GM19025 (cell line): ENCODE results near the gene RRBP1.

Experiments used
- ATAC-seq: cut with Tn5 transposase; IDR thresholded peaks from one replicate; pipeline ENCODE4 v1.9.1; 2021; ENCODE audit warnings: mild to moderate bottlenecking, low read depth, moderate library complexity; ENCODE audit not compliant: unreplicated experiment

The RRBP1 gene

DNA sequence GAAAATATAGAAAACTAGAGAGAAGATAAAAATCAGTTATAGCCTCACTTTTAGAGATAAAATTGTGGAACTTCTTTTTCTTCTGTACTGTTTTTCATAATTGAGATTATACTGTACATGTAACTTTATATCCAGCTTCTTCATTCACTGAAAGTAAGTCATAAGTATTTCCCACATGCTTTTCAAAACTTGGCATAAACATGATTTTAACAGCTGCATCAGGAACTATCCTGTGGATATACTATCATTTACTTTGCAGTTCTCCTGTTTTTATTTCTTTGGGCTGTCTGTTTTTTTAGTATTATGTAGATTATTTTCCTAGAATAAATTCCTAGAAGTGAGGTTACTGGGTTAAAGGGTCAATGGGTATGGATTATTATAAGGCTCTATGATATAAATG, 97.4 kb downstream of the RRBP1 start:
- no peak for ATAC-seq

DNA sequence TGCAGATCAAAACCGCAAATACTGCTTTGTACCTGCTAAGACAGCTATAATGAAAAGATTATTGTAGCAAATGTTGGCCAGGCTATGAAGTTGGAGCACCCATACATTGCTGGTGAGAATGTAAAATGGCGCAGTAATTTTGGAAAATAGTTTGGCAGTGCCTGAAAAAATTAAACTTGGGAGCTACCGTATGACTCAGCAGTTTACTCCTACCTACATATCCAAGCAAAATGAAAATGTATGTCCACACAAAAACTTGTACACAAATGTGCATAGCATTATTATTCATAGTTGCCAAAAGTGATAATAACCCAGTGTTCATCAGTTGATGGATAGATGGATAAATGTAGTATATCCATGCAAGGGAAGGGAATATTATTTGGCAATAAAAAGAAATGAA, 98.9 kb downstream of the RRBP1 start:
- no peak for ATAC-seq

GRCh38 chr20:17580895-17581294, 101.1 kb downstream of the RRBP1 start:
- ATAC-seq = no peak

DNA sequence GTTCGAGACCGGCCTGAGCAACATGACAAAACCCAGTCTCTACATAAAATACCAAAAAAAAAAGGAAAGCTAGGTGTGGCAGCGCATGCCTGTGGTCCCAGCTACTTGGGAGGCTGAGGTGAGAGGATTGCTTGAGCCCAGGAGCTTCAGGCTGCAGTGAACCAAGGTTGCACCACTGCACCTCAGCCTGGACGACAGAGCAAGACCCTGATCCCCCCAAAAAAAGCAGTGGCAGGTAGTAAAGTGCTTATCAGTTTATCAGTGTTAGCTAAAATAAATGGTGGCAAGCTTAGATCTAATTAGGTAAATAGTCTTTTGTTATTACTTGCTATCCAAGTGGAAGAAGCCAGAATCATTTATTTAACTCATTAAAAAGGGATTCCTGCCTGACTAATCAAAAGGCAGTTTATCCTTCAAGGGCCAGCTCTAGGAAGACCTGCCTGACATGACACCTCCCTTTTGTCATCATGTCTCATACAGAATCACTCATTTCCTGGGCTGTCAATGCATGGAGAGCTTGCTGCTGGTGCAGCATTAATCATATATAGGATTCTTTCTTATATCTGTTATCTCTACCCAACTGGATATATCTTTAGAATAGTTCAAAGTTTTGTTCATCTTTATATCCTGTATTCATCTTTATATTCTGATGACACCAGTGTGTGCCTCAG, 102.5 kb downstream of the RRBP1 start:
- ATAC-seq = no peak

- no peak for ATAC-seq
Measured at GRCh38 chr20:17576215-17576614, 105.8 kb downstream of the RRBP1 start.

GRCh38 chr20:17573463-17573862, 108.6 kb downstream of the RRBP1 start:
- no peak for ATAC-seq

DNA sequence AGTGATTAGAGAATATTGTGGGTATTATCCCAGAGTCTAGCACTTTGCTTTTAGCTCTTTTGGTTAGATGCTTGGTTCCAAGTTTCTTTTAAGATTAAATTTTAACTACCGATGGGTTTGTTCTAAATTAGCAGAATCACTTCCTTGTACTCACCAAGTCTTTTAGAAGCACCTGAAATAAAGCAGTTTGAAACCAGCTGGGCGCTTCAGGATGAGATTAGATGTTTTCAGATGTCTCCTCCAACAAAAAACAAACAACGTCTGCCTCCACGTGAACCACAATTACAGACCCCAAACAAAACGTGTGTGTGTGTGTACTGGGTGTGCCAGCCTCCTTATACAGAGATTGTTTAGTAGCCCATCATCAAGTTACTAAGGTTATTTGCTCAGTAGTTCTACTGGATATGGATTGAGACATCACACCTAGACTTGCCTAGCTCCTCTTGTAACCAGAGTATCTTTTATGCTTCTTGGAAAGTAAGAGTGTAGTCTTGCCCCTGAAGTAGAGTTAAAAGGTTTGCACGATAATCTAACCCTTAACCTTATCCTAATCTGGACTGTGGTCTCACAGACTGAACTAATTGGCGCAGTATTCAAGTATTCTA, 109.9 kb downstream of the RRBP1 start:
- ATAC-seq = no peak

DNA sequence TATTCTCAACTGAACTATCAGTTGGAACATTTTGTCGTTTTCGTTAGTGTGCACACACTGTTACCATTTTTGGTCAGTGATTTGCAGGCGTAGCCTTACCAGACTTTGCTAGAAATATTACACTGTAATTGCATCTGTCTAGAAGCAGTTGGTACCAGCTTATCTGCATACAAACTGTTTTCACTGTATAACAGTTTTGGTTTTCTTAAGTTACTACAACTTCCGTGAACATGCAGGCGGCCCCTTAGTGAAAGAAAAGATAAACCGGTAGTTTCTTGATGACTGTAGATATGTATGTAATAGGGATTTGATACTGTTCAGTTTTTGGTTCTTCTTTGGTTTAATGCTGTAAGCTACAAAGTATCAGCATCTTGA, 110.9 kb downstream of the RRBP1 start:
- ATAC-seq = no peak

DNA sequence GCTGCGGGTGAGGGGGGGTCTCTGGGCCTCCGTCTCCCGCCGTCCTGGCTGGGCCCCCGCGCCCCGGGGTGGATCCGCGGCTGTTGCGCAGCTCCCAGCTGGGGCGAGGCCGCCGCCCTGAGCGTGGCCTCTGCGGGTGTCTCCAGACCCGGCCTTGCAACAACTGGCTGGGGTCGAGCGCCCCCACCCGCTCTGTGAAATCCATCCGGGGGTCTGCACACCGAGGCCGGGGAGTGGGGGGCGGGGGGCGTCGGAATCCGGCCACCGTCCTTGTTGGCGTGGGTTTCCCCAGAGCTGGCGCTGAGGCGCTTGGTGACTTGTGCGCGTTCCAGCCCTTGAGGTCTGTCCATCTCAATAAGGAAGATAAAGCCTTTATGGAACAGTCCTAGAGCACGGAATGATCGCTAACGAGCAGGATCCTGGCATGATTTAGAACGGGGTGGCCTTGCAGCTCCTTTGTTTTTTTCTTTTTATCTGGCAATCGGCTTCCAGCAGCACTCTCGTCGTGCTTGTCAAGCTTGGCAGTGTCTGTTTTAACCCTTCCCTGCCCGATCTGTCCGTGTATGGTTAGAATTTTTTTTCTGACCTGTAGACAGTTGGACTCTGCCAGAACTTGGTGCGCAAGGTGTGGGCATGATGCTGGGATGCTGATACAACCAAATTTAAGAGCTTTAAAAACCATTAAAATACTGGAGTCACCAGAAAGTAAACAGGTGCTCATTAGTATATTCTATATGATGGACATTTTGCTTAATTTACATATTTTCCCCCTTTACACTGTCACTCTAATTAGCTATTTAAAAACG, 111.5 kb downstream of the RRBP1 start:
- peak; percentile 20 for ATAC-seq

DNA sequence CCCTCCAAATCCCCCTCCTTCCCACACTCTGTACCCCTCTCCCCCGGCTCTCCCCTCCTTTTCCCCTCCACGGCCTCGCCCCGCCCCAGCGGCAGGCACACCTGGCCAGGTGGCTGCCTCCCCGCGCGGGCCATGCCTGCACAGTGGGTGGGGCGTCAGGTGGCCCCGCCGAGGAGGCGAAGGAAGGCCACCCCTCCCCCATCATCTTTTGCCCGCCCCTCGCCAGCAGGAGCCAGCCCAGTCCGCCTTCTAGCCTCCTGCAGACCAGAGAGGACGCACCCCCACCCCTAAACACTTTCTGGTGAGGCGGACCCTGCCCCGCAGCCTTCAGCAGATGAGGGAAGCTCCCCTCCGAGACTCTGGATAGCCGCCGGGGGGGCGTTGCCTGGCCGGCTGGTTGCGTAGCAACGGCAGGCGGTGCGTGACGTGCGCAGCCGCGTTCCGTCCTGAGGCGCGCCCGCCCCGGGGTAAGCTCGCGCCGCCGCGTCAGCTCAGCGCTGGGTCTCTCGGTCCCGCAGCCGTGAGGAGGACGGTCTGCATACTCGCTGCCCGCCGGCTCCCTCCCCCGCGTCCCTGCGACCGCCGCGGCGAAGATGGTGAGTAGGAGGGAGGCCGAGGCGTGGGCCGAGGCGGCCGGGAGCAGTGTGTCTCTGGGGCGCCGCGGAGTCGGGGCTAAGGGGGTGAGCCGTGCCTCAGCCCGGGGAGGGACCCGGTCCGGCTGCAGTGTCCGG, 112.3 kb downstream of the RRBP1 start, which contains the start of gene DSTN:
DSTN (plus strand) TSS at position 460 of the 731 bp plus-strand sequence; CDS start at position 594, 134 bp downstream.
- ATAC-seq = peak; percentile 93

- no peak for ATAC-seq
Measured at GRCh38 chr20:17568972-17569521, 113.0 kb downstream of the RRBP1 start.

- no peak for ATAC-seq
Measured at GRCh38 chr20:17568045-17568788, 113.8 kb downstream of the RRBP1 start.

DNA sequence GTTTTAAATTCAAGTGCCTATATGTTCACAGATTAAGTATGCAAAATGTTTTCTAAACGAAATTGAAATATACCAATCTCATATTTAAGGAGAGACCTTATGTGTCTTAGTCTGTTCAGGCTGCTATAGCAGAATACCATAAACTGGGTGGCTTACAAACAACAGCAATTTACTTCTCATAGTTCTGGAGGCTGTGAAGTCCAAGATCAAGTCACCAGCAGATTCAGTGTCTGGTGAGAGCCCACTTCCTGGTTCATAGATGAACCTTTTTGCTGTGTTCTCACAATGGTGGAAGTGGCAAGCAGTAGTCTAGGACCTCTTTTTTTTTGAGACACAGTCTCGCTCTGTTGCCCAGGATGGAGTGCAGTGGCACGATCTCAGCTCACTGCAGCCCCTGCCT, 115.7 kb downstream of the RRBP1 start:
- no peak for ATAC-seq

GRCh38 chr20:17565169-17565845, 116.7 kb downstream of the RRBP1 start:
- ATAC-seq = no peak
